OCI-LY7 (cell line): ENCODE results near the gene B4GALT6.

Experiments used
- CTCF ChIP-seq: fragments of 200-600 bp; sonication (generic); conservative IDR thresholded peaks from 2 replicates; pipeline ENCODE4 v1.5.1; 2014; ENCODE audit warnings: mild to moderate bottlenecking, antibody characterized with exemption, low read length, moderate library complexity, mixed read lengths
- EZH2phosphoT487 ChIP-seq: fragments of 200-600 bp; sonication (generic); IDR thresholded peaks from 2 replicates; pipeline ENCODE4 v1.6.1; 2018; ENCODE audit warnings: low read depth, borderline replicate concordance, mild to moderate bottlenecking, mixed run types, antibody characterized with exemption, low read length, moderate library complexity, mixed read lengths

- TF ChIP-seq CTCF (no peak), EZH2phosphoT487 (no peak)
Observed at GRCh38 chr18:31702449-31702848, 18.1 kb upstream of the B4GALT6 start.
